HepG2 (cell line): ENCODE data around the gene SRCIN1. TPM values are rescaled to one million over a fixed set of nuclear protein-coding genes. Genes with fewer than 3 reads are reported as not detected.

Experiments
- CEBPG ChIP-seq: IDR thresholded peaks from 2 replicates; pipeline ENCODE4 v1.6.1; 2016
- DMAP1 ChIP-seq: IDR thresholded peaks from 2 replicates; pipeline ENCODE4 v1.6.1; 2016
- FOXJ3 ChIP-seq: sonication (generic); formaldehyde crosslinking; IDR thresholded peaks from 2 replicates; pipeline ENCODE4 v1.4.0; 2020; ENCODE audit warnings: missing genetic modification reagents, mild to moderate bottlenecking, borderline replicate concordance
- MATR3 ChIP-seq: sonication (generic); formaldehyde crosslinking; IDR thresholded peaks from 2 replicates; pipeline ENCODE4 v1.4.0; 2020; ENCODE audit warnings: missing genetic modification reagents
- NR2C2 ChIP-seq: sonication (generic); formaldehyde crosslinking; IDR thresholded peaks from 2 replicates; pipeline ENCODE4 v1.4.0; 2020; ENCODE audit warnings: missing genetic modification reagents, mild to moderate bottlenecking, moderate library complexity, borderline replicate concordance
- PCBP1 ChIP-seq: fragments of 200-400 bp; formaldehyde crosslinking; IDR thresholded peaks from 2 replicates; pipeline ENCODE4 v1.6.1; 2017; ENCODE audit warnings: mild to moderate bottlenecking, low read depth, low read length, borderline replicate concordance
- RARG ChIP-seq: sonication (generic); formaldehyde crosslinking; IDR thresholded peaks from 2 replicates; pipeline ENCODE4 v1.4.0; 2020; ENCODE audit warnings: low read depth, mild to moderate bottlenecking, missing genetic modification reagents
- SNAI1 ChIP-seq: sonication (generic); formaldehyde crosslinking; IDR thresholded peaks from 2 replicates; pipeline ENCODE4 v1.5.0; 2020; ENCODE audit warnings: mild to moderate bottlenecking, missing genetic modification reagents, borderline replicate concordance
- SRSF4 ChIP-seq: fragments of 200-400 bp; formaldehyde crosslinking; IDR thresholded peaks from one replicate; pipeline ENCODE4 v1.6.1; 2018; ENCODE audit warnings: mild to moderate bottlenecking, low read depth, low read length, moderate library complexity; ENCODE audit not compliant: poor library complexity, severe bottlenecking
- ZFP36L1 ChIP-seq: sonication (generic); formaldehyde crosslinking; IDR thresholded peaks from 2 replicates; pipeline ENCODE4 v1.8.0; 2022; ENCODE audit warnings: mild to moderate bottlenecking, missing genetic modification reagents, moderate library complexity
- ZNF724P ChIP-seq: sonication (generic); formaldehyde crosslinking; IDR thresholded peaks from 2 replicates; pipeline ENCODE4 v1.8.0; 2022; ENCODE audit warnings: missing genetic modification reagents, borderline replicate concordance
- polyA plus RNA-seq, 8 experiments: library from polyadenylated mRNA; depleted of rRNA in 3 of 8; stranded (reverse) in 7 of 8; unstranded in 1 of 8; fragments of >200 nt; fragmentation: Illumina TruSeq in 4 of 8; extraction: Trizol in 4 of 8; gene quantifications; 2 replicates each; pipeline versions ENCODE4 v1.2.1 to v1.2.3, GENCODE V29; 2011 to 2016; ENCODE audit warnings: low read depth in 4 of 8, missing spikeins in 1 of 8, mixed read lengths in 1 of 8; ENCODE audit not compliant: insufficient read depth in 1 of 8
- total RNA-seq, 5 experiments: library from RNA; depleted of rRNA; stranded (reverse); fragments of >200 nt; fragmentation: Illumina TruSeq; extraction: Trizol; gene quantifications; 2 replicates each; pipeline ENCODE4 v1.2.3, GENCODE V29; 2016; ENCODE audit warnings: low read depth in 1 of 5
- TF ChIP-seq, protein P1 (sequence below): sonication (generic); formaldehyde crosslinking; IDR thresholded peaks from 2 replicates; pipeline ENCODE4 v1.8.0; 2022; ENCODE audit warnings: missing genetic modification reagents, mild to moderate bottlenecking, moderate library complexity, borderline replicate concordance
- TF ChIP-seq, protein P2 (sequence below): IDR thresholded peaks from 2 replicates; pipeline ENCODE4 v1.6.1; 2018; ENCODE audit warnings: missing genetic modification reagents
- TF ChIP-seq, protein P3 (sequence below): sonication (generic); formaldehyde crosslinking; IDR thresholded peaks from 2 replicates; pipeline ENCODE4 v1.5.0; 2020; ENCODE audit warnings: missing genetic modification reagents, mild to moderate bottlenecking, borderline replicate concordance
- TF ChIP-seq, protein P4 (sequence below): fragments of 450-650 bp; IDR thresholded peaks from 2 replicates; pipeline ENCODE4 v1.6.1; 2017; ENCODE audit warnings: mild to moderate bottlenecking
- TF ChIP-seq, protein P5 (sequence below): sonication (generic); formaldehyde crosslinking; IDR thresholded peaks from 2 replicates; pipeline ENCODE4 v1.5.1; 2020; ENCODE audit warnings: mild to moderate bottlenecking, missing genetic modification reagents
- TF ChIP-seq, protein P6 (sequence below): sonication (generic); formaldehyde crosslinking; IDR thresholded peaks from 2 replicates; pipeline ENCODE4 v1.4.0; 2020; ENCODE audit warnings: missing genetic modification reagents, low read depth, mild to moderate bottlenecking, borderline replicate concordance

The SRCIN1 gene
- total and polyA plus RNA-seq, 2 of the 13 experiments (the other 11 are each of a cell fraction or from before 2014, with no cell fraction given), result 1.2 to 9.6 TPM

DNA sequence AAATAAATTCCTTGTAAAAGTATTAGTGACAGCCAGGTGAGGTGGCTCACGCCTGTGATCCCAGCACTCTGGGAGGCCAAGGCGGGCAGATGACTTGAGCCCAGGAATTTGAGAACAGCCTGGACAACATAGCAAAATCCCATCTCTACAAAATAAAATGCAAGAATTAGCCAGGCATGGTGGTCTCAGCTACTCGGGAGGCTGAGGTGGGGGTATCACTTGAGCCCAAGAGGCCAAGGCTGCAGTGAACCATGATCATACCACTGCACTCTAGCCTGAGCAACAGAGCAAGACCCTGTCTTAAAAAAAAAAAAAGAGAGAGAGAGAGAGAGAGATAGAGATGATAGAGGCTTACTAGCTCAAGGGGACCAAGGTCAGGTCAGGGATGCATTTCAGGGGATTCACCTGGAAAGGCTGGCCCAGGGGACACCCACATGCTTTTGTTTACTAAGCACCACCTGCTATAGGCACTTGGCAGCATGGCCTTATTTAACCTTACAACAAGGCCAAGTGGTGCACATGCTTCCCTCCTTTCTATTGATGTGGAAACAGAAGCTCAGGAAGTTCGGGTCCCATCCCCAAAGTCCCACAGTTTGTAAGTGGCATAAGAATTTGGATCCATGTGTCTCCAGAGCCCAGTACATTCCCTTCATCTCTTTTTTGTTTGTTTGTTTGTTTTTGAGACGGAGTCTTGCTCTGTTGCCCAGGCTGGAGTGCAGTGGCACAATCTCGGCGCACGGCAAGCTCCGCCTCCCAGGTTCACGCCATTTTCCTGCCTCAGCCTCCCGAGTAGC, 12.4 kb upstream of the SRCIN1 start (continued):
- 0 out of 2 replicates have a peak, but pooled peaks have one; percentile 31 for TF ChIP-seq NR2C2 (CRISPR knock-in tag)
- no peak for TF ChIP-seq ZNF724P (CRISPR knock-in tag)
- TF ChIP-seq, protein P1, sequence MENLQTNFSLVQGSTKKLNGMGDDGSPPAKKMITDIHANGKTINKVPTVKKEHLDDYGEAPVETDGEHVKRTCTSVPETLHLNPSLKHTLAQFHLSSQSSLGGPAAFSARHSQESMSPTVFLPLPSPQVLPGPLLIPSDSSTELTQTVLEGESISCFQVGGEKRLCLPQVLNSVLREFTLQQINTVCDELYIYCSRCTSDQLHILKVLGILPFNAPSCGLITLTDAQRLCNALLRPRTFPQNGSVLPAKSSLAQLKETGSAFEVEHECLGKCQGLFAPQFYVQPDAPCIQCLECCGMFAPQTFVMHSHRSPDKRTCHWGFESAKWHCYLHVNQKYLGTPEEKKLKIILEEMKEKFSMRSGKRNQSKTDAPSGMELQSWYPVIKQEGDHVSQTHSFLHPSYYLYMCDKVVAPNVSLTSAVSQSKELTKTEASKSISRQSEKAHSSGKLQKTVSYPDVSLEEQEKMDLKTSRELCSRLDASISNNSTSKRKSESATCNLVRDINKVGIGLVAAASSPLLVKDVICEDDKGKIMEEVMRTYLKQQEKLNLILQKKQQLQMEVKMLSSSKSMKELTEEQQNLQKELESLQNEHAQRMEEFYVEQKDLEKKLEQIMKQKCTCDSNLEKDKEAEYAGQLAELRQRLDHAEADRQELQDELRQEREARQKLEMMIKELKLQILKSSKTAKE (CRISPR knock-in tag), result peak; percentile 77; the same call in 1 of the 2 replicates
- no peak for TF ChIP-seq DMAP1 (CRISPR knock-in tag)
- peak; percentile 77; the same call in 1 of the 2 replicates for TF ChIP-seq ZFP36L1 (CRISPR knock-in tag)
- TF ChIP-seq CEBPG (CRISPR knock-in tag), result peak; percentile 45; the same call in 1 of the 2 replicates
- TF ChIP-seq RARG (CRISPR knock-in tag), result no peak
- TF ChIP-seq, protein P2, sequence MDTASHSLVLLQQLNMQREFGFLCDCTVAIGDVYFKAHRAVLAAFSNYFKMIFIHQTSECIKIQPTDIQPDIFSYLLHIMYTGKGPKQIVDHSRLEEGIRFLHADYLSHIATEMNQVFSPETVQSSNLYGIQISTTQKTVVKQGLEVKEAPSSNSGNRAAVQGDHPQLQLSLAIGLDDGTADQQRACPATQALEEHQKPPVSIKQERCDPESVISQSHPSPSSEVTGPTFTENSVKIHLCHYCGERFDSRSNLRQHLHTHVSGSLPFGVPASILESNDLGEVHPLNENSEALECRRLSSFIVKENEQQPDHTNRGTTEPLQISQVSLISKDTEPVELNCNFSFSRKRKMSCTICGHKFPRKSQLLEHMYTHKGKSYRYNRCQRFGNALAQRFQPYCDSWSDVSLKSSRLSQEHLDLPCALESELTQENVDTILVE (CRISPR knock-in tag), result 0 out of 2 replicates have a peak, but pooled peaks have one; percentile 39
- TF ChIP-seq, protein P3, sequence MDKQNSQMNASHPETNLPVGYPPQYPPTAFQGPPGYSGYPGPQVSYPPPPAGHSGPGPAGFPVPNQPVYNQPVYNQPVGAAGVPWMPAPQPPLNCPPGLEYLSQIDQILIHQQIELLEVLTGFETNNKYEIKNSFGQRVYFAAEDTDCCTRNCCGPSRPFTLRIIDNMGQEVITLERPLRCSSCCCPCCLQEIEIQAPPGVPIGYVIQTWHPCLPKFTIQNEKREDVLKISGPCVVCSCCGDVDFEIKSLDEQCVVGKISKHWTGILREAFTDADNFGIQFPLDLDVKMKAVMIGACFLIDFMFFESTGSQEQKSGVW (CRISPR knock-in tag), result no peak
- TF ChIP-seq, protein P4, sequence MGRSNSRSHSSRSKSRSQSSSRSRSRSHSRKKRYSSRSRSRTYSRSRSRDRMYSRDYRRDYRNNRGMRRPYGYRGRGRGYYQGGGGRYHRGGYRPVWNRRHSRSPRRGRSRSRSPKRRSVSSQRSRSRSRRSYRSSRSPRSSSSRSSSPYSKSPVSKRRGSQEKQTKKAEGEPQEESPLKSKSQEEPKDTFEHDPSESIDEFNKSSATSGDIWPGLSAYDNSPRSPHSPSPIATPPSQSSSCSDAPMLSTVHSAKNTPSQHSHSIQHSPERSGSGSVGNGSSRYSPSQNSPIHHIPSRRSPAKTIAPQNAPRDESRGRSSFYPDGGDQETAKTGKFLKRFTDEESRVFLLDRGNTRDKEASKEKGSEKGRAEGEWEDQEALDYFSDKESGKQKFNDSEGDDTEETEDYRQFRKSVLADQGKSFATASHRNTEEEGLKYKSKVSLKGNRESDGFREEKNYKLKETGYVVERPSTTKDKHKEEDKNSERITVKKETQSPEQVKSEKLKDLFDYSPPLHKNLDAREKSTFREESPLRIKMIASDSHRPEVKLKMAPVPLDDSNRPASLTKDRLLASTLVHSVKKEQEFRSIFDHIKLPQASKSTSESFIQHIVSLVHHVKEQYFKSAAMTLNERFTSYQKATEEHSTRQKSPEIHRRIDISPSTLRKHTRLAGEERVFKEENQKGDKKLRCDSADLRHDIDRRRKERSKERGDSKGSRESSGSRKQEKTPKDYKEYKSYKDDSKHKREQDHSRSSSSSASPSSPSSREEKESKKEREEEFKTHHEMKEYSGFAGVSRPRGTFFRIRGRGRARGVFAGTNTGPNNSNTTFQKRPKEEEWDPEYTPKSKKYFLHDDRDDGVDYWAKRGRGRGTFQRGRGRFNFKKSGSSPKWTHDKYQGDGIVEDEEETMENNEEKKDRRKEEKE, result no peak
- TF ChIP-seq SRSF4, result no peak
- TF ChIP-seq, protein P5, sequence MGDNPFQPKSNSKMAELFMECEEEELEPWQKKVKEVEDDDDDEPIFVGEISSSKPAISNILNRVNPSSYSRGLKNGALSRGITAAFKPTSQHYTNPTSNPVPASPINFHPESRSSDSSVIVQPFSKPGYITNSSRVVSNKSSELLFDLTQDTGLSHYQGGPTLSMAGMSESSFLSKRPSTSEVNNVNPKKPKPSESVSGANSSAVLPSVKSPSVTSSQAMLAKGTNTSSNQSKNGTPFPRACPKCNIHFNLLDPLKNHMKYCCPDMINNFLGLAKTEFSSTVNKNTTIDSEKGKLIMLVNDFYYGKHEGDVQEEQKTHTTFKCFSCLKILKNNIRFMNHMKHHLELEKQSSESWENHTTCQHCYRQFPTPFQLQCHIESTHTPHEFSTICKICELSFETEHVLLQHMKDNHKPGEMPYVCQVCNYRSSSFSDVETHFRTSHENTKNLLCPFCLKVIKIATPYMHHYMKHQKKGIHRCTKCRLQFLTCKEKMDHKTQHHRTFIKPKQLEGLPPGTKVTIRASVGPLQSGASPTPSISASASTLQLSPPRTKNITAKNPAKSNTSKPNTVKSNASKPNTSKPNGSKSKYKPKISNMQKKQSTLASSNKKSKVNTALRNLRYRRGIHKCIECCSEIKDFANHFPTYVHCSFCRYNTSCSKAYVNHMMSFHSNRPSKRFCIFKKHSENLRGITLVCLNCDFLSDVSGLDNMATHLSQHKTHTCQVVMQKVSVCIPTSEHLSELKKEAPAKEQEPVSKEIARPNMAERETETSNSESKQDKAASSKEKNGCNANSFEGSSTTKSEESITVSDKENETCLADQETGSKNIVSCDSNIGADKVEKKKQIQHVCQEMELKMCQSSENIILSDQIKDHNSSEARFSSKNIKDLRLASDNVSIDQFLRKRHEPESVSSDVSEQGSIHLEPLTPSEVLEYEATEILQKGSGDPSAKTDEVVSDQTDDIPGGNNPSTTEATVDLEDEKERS (CRISPR knock-in tag), result no peak
- peak; percentile 33 for TF ChIP-seq FOXJ3 (CRISPR knock-in tag)
- TF ChIP-seq SNAI1 (CRISPR knock-in tag), result no peak
- TF ChIP-seq MATR3 (CRISPR knock-in tag), result no peak
- TF ChIP-seq, protein P6, sequence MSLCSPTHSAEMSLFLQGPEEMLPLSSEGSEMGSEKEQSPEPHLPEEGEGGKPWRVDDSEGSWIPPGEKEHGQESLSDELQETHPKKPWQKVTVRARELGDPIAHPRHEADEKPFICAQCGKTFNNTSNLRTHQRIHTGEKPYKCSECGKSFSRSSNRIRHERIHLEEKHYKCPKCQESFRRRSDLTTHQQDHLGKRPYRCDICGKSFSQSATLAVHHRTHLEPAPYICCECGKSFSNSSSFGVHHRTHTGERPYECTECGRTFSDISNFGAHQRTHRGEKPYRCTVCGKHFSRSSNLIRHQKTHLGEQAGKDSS (CRISPR knock-in tag), result peak; percentile 77
- TF ChIP-seq PCBP1, result no peak
